ENCODE data around the gene C10orf105. TPM values are rescaled to one million over a fixed set of nuclear protein-coding genes. Genes with fewer than 3 reads are reported as not detected.

C10orf105 gene
- total and polyA plus RNA-seq, 2 of the 8 experiments (the other 6 are each of a cell fraction or from before 2014, with no cell fraction given), result 0.71 to 0.73 TPM

DNA sequence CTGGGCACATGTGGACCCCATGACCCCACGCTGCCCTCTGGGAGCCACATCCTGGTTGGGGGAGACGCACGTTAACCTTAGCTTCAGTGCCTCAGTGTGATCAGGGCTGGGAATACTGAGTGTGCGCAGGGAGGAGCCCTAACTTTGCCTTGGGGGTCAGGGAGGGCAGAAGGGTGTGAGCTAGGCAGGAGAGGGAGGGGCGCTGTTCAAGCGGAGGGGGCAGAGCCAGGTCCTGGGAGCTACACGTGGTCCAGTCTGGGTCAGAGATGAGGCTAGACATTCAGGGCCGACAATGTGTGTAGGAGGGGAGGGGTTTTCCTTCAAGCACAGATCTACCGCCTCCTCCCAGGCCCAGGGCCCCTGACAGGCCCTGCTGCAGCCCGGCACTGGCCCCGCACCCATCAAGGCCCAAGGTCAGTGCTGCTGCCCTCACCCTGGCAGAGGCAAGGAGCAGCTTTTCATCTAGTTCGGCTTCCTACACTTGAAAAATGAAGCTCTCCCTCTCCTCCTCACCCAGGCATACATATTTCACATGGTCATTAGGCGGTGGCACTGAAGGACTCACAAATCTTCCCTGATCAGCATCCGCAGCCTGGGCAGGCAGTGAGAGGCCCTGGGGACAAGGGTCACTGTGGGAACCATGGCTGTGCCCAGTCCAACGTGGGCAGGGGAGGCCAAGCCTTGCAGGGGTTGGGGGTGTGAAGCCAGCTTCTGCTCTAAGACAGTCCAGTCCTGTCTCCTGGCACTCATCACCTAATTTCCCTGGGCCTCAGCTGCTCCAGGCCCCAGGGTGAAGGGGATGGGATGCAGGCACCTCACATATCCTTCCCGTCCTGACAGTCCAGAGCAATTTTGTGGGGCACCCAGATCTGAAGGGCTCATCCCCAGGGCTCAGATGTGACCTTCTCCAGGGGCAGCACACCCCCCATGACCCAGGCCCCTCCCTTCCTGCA, 47.3 kb downstream of the C10orf105 start:
- Histone ChIP-seq H2BK5ac (ENCODE audit: low read depth, low read length) (no peak overlapping the region), H3K27ac (ENCODE audit: low read depth, low read length) (no peak overlapping the region)
- TF ChIP-seq KDM5A (IDR thresholded peaks at IDR 0.05; ENCODE audit: low read length) (no peak), SP1 (IDR thresholded peaks at IDR 0.05; ENCODE audit: low read depth, low read length) (no peak), BRCA1 (IDR thresholded peaks at IDR 0.05; ENCODE audit: low read depth, low read length) (no peak), SRF (IDR thresholded peaks at IDR 0.05; ENCODE audit: low read depth, low read length) (no peak), TCF12 (IDR thresholded peaks at IDR 0.05; ENCODE audit: low read depth, low read length) (no peak), BCL11A (IDR thresholded peaks at IDR 0.05; ENCODE audit: low read depth in 2 of 2, low read length in 2 of 2) (no peak), KDM1A (IDR thresholded peaks at IDR 0.05; ENCODE audit: borderline replicate concordance, low read length) (no peak), ZNF274 (IDR thresholded peaks at IDR 0.05; ENCODE audit: borderline replicate concordance, extremely low read depth, low read length) (no peak), TBP (IDR thresholded peaks at IDR 0.05; ENCODE audit: low read depth, low read length) (no peak), SAP30 (IDR thresholded peaks at IDR 0.05; ENCODE audit: insufficient read depth, insufficient replicate concordance, low read length) (no peak), PHF8 (conservative IDR thresholded peaks at IDR 0.05; ENCODE audit: low read depth, low read length) (no peak), RFX5 (IDR thresholded peaks at IDR 0.05; ENCODE audit: borderline replicate concordance, low read depth, low read length) (no peak)

More for the DNA sequence above, 47.3 kb downstream of the C10orf105 start:
- Histone ChIP-seq H4K8ac (ENCODE audit: extremely low read depth, insufficient read depth, low read length) (no peak overlapping the region), H3K4me1 (replicated peaks in 1 of 4; ENCODE audit: control insufficient read depth in 3 of 4, insufficient read depth in 4 of 4, low read length in 3 of 4) (no peaks in the 10 kb centered on the region; a peak in 1 of 7 replicates), H3K4me3 (ENCODE audit: extremely low read depth in 1 of 4, insufficient read depth in 2 of 4, low read depth in 3 of 4, low read length in 4 of 4) (no peak overlapping the region), H2AK5ac (ENCODE audit: low read depth, low read length) (no peak overlapping the region), H3K56ac (replicated peaks; ENCODE audit: insufficient read length, low read depth, low read length) (no peak overlapping the region), H3K14ac (ENCODE audit: insufficient read length) (no peak overlapping the region), H3K36me3 (ENCODE audit: control insufficient read depth in 2 of 4, insufficient read depth in 4 of 4, low read length in 3 of 4) (no peaks in the 10 kb centered on the region), H2BK15ac (ENCODE audit: low read length) (0 out of 2 replicates have a peak overlapping the region, but pooled peaks have one; percentile 46), H3K79me1 (ENCODE audit: low read depth, low read length) (no peaks in the 10 kb centered on the region), H3K9ac (replicated peaks in 1 of 4; ENCODE audit: extremely low read depth in 1 of 4, low read depth in 3 of 4, low read length in 3 of 4) (peak overlapping the region in 1 of 4 experiments; percentile 54; a peak in 1 of 7 replicates), H2BK12ac (ENCODE audit: low read depth, low read length) (no peak overlapping the region), H3K27me3 (replicated peaks in 1 of 4; ENCODE audit: control insufficient read depth in 3 of 4, extremely low read depth in 1 of 4, insufficient read depth in 3 of 4, low read length in 3 of 4) (no peaks in the 10 kb centered on the region), H4K20me1 (replicated peaks in 1 of 2; ENCODE audit: control insufficient read depth in 1 of 2, insufficient read depth in 2 of 2, low read length in 2 of 2) (no peaks in the 10 kb centered on the region), H2BK120ac (replicated peaks; ENCODE audit: low read depth, low read length) (no peak overlapping the region), H3K79me2 (ENCODE audit: control insufficient read depth in 1 of 2, insufficient read depth in 2 of 2, low read length in 2 of 2) (no peaks in the 10 kb centered on the region), H3K18ac (ENCODE audit: extremely low read depth, low read length) (no peak overlapping the region), H3K4ac (replicated peaks; ENCODE audit: insufficient read length, low read depth, low read length) (no peak overlapping the region), H3K4me2 (ENCODE audit: insufficient read depth in 1 of 2, low read depth in 2 of 2, low read length in 2 of 2) (no peak overlapping the region), H2AFZ (ENCODE audit: low read length) (no peak overlapping the region), H4K91ac (replicated peaks; ENCODE audit: insufficient read length, low read length) (no peak overlapping the region), H4K5ac (ENCODE audit: insufficient read length, low read depth, low read length) (no peak overlapping the region), H3K9me3 (ENCODE audit: insufficient read depth in 2 of 2, low read depth in 1 of 2, low read length in 1 of 2) (no peaks in the 10 kb centered on the region), H3K23me2 (ENCODE audit: low read depth, low read length) (no peaks in the 10 kb centered on the region), H3K23ac (ENCODE audit: insufficient read length) (no peak overlapping the region), H2BK20ac (ENCODE audit: low read length) (no peak overlapping the region)
- 80% methylated on average over 16 of the region's 16 CpGs; no CpG with 5 or more reads in 1 of the 2 experiments for WGBS, 2 experiments (ENCODE audit: extremely low coverage in 1 of 2, insufficient coverage in 1 of 2, insufficient read length in 1 of 2, insufficient replicate concordance in 2 of 2, low coverage in 1 of 2, low lambda C conversion rate in 2 of 2, missing lambda C conversion rate in 1 of 2)
- no peak for DNase-seq (ENCODE audit: low read depth in 1 of 2, low spot score in 2 of 2)
- no peak for FAIRE-seq
- ChIA-PET CTCF (ENCODE audit: partially characterized antibody) (interaction anchor here (0.9 to 5.0 kb wide), 5 partner anchors 9 to 102 kb away, joined by 3 to 34 read pairs (median 6); no protein-coding TSS in a partner anchor), POLR2A (ENCODE audit: partially characterized antibody) (interaction anchor here (1.0 kb wide), 1 partner anchor 14 kb away, joined by 3 read pairs; no protein-coding TSS in a partner anchor)
